HepG2 (cell line): ENCODE data around the gene CGREF1. TPM values are rescaled to one million over a fixed set of nuclear protein-coding genes. Genes with fewer than 3 reads are reported as not detected.

Experiments
- ATF7-NPFF ChIP-seq: sonication (generic); formaldehyde crosslinking; IDR thresholded peaks from 2 replicates; pipeline ENCODE4 v1.8.1; 2023; ENCODE audit warnings: mild to moderate bottlenecking, low read depth, missing genetic modification reagents, moderate library complexity
- ELF3 ChIP-seq: IDR thresholded peaks from 2 replicates; pipeline ENCODE4 v1.6.1; 2016; ENCODE audit warnings: missing genetic modification reagents, missing compliant biosample characterization
- ESRRA ChIP-seq: sonication (generic); formaldehyde crosslinking; IDR thresholded peaks from 2 replicates; pipeline ENCODE4 v1.5.1; 2020; ENCODE audit warnings: mild to moderate bottlenecking, low read depth, missing genetic modification reagents
- FOSL1 ChIP-seq: sonication (generic); formaldehyde crosslinking; IDR thresholded peaks from 2 replicates; pipeline ENCODE4 v1.9.0; 2021; ENCODE audit warnings: missing genetic modification reagents, borderline replicate concordance
- MLLT10 ChIP-seq: sonication (generic); formaldehyde crosslinking; IDR thresholded peaks from 2 replicates; pipeline ENCODE4 v1.4.0; 2020; ENCODE audit warnings: missing genetic modification reagents
- NFIC ChIP-seq: IDR thresholded peaks from 2 replicates; pipeline ENCODE4 v1.6.1; 2012; ENCODE audit warnings: mild to moderate bottlenecking, low read length, inconsistent platforms
- NPAS2 ChIP-seq: sonication (generic); formaldehyde crosslinking; IDR thresholded peaks from 2 replicates; pipeline ENCODE4 v1.8.0; 2022; ENCODE audit warnings: mild to moderate bottlenecking, missing genetic modification reagents, borderline replicate concordance
- RBFOX2 ChIP-seq: fragments of 200-400 bp; formaldehyde crosslinking; IDR thresholded peaks from 2 replicates; pipeline ENCODE4 v1.6.1; 2017; ENCODE audit warnings: low read depth, mild to moderate bottlenecking, low read length
- SSRP1 ChIP-seq: IDR thresholded peaks from 2 replicates; pipeline ENCODE4 v1.6.1; 2016; ENCODE audit warnings: control low read depth
- TOPORS ChIP-seq: sonication (generic); formaldehyde crosslinking; IDR thresholded peaks from 2 replicates; pipeline ENCODE4 v1.8.0; 2023; ENCODE audit warnings: mild to moderate bottlenecking, missing genetic modification reagents
- YEATS2 ChIP-seq: sonication (generic); formaldehyde crosslinking; IDR thresholded peaks from 2 replicates; pipeline ENCODE4 v1.4.0; 2020; ENCODE audit warnings: missing genetic modification reagents, borderline replicate concordance
- ZNF138 ChIP-seq: sonication (generic); formaldehyde crosslinking; IDR thresholded peaks from 2 replicates; pipeline ENCODE4 v1.5.0; 2020; ENCODE audit warnings: mild to moderate bottlenecking, low read depth, missing genetic modification reagents
- ZNF543 ChIP-seq: sonication (generic); formaldehyde crosslinking; IDR thresholded peaks from 2 replicates; pipeline ENCODE4 v1.4.0; 2020; ENCODE audit warnings: mild to moderate bottlenecking, missing genetic modification reagents
- ZNF768 ChIP-seq: sonication (generic); formaldehyde crosslinking; IDR thresholded peaks from 2 replicates; pipeline ENCODE4 v1.4.0; 2020; ENCODE audit warnings: missing genetic modification reagents
- ZNF782 ChIP-seq: sonication (generic); formaldehyde crosslinking; IDR thresholded peaks from 2 replicates; pipeline ENCODE4 v1.4.0; 2020; ENCODE audit warnings: missing genetic modification reagents, mild to moderate bottlenecking, borderline replicate concordance
- polyA plus RNA-seq, 8 experiments: library from polyadenylated mRNA; depleted of rRNA in 3 of 8; stranded (reverse) in 7 of 8; unstranded in 1 of 8; fragments of >200 nt; fragmentation: Illumina TruSeq in 4 of 8; extraction: Trizol in 4 of 8; gene quantifications; 2 replicates each; pipeline versions ENCODE4 v1.2.1 to v1.2.3, GENCODE V29; 2011 to 2016; ENCODE audit warnings: low read depth in 4 of 8, missing spikeins in 1 of 8, mixed read lengths in 1 of 8; ENCODE audit not compliant: insufficient read depth in 1 of 8
- total RNA-seq, 5 experiments: library from RNA; depleted of rRNA; stranded (reverse); fragments of >200 nt; fragmentation: Illumina TruSeq; extraction: Trizol; gene quantifications; 2 replicates each; pipeline ENCODE4 v1.2.3, GENCODE V29; 2016; ENCODE audit warnings: low read depth in 1 of 5
- TF ChIP-seq, protein P1 (sequence below): sonication (generic); formaldehyde crosslinking; IDR thresholded peaks from 2 replicates; pipeline ENCODE4 v1.4.0; 2020; ENCODE audit warnings: missing genetic modification reagents, borderline replicate concordance
- TF ChIP-seq, protein P2 (sequence below): IDR thresholded peaks from 2 replicates; pipeline ENCODE4 v1.6.1; 2016; ENCODE audit warnings: mild to moderate bottlenecking
- TF ChIP-seq, protein P3 (sequence below): IDR thresholded peaks from 2 replicates; pipeline ENCODE4 v1.6.1; 2016; ENCODE audit warnings: low read depth, missing genetic modification reagents, missing compliant biosample characterization

CGREF1 gene
- total and polyA plus RNA-seq, 2 of the 13 experiments (the other 11 are each of a cell fraction or from before 2014, with no cell fraction given) = 13.9 to 23.4 TPM

DNA sequence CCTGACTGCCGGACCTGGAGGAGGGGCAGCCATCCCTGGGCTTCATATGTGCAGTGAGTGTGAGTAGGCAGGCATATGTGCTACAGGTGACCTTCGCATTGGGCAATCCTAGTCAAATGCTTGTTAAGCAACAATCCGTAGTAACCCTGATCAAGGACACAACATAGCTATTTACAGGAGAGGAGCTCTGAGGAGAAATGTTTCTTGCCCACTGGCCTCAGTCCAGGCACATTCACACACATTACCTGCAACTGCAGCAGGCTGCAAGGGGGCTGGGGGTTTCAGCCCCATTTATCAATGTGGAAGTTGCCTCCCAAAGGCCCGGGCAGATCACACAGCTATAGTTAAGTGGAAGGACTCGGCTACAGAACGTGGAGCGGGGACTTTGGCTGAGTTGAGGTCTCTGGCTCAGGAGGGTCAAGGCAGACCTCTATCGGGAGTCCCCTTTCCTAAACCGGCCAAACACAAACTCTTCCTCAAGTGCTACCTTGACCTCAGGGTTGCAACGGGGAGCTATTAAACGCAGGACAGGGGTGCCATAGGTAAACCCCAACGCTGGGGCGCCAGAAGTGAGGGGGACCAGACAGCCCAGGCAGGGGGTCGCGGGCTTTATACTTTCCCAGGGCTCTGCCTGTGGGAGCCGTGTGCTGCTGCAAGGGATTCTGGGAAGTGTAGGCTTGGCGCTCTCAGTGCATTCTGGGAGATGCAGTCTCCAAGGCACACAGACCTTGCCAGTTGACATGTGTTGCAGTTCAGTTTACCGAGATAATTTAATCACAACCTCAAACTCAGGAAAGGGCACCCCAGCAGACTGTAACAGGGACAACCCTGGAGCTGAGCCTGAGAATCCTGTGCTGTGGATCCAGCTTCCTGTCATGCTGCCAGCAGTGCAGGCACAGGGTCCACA, 22.9 kb downstream of the CGREF1 start (continued):
- TF ChIP-seq, protein P1, sequence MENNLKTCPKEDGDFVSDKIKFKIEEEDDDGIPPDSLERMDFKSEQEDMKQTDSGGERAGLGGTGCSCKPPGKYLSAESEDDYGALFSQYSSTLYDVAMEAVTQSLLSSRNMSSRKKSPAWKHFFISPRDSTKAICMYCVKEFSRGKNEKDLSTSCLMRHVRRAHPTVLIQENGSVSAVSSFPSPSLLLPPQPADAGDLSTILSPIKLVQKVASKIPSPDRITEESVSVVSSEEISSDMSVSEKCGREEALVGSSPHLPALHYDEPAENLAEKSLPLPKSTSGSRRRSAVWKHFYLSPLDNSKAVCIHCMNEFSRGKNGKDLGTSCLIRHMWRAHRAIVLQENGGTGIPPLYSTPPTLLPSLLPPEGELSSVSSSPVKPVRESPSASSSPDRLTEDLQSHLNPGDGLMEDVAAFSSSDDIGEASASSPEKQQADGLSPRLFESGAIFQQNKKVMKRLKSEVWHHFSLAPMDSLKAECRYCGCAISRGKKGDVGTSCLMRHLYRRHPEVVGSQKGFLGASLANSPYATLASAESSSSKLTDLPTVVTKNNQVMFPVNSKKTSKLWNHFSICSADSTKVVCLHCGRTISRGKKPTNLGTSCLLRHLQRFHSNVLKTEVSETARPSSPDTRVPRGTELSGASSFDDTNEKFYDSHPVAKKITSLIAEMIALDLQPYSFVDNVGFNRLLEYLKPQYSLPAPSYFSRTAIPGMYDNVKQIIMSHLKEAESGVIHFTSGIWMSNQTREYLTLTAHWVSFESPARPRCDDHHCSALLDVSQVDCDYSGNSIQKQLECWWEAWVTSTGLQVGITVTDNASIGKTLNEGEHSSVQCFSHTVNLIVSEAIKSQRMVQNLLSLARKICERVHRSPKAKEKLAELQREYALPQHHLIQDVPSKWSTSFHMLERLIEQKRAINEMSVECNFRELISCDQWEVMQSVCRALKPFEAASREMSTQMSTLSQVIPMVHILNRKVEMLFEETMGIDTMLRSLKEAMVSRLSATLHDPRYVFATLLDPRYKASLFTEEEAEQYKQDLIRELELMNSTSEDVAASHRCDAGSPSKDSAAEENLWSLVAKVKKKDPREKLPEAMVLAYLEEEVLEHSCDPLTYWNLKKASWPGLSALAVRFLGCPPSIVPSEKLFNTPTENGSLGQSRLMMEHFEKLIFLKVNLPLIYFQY (CRISPR knock-in tag) = peak; percentile 92; the same call in 1 of the 2 replicates
- TF ChIP-seq ZNF543 (peak; percentile 53; the same call in 1 of the 2 replicates), NPAS2 (CRISPR knock-in tag) (no peak), ZNF768 (CRISPR knock-in tag) (no peak), TOPORS (CRISPR knock-in tag) (peak; percentile 93), FOSL1 (peak; percentile 46; the same call in 1 of the 2 replicates), NFIC (peak; percentile 73; the same call in 1 of the 2 replicates), ZNF138 (0 out of 2 replicates have a peak, but pooled peaks have one; percentile 30), MLLT10 (CRISPR knock-in tag) (no peak), YEATS2 (CRISPR knock-in tag) (0 out of 2 replicates have a peak, but pooled peaks have one; percentile 64), ZNF782 (CRISPR knock-in tag) (no peak), ELF3 (CRISPR knock-in tag) (peak; percentile 85), ATF7-NPFF (peak; percentile 79), SSRP1 (CRISPR knock-in tag) (peak; percentile 94; the same call in 1 of the 2 replicates), RBFOX2 (peak; percentile 60), ESRRA (CRISPR knock-in tag) (peak; percentile 97)
- TF ChIP-seq, protein P2, sequence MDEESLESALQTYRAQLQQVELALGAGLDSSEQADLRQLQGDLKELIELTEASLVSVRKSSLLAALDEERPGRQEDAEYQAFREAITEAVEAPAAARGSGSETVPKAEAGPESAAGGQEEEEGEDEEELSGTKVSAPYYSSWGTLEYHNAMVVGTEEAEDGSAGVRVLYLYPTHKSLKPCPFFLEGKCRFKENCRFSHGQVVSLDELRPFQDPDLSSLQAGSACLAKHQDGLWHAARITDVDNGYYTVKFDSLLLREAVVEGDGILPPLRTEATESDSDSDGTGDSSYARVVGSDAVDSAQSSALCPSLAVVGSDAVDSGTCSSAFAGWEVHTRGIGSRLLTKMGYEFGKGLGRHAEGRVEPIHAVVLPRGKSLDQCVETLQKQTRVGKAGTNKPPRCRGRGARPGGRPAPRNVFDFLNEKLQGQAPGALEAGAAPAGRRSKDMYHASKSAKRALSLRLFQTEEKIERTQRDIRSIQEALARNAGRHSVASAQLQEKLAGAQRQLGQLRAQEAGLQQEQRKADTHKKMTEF (CRISPR knock-in tag) = peak; percentile 88
- TF ChIP-seq, protein P3, sequence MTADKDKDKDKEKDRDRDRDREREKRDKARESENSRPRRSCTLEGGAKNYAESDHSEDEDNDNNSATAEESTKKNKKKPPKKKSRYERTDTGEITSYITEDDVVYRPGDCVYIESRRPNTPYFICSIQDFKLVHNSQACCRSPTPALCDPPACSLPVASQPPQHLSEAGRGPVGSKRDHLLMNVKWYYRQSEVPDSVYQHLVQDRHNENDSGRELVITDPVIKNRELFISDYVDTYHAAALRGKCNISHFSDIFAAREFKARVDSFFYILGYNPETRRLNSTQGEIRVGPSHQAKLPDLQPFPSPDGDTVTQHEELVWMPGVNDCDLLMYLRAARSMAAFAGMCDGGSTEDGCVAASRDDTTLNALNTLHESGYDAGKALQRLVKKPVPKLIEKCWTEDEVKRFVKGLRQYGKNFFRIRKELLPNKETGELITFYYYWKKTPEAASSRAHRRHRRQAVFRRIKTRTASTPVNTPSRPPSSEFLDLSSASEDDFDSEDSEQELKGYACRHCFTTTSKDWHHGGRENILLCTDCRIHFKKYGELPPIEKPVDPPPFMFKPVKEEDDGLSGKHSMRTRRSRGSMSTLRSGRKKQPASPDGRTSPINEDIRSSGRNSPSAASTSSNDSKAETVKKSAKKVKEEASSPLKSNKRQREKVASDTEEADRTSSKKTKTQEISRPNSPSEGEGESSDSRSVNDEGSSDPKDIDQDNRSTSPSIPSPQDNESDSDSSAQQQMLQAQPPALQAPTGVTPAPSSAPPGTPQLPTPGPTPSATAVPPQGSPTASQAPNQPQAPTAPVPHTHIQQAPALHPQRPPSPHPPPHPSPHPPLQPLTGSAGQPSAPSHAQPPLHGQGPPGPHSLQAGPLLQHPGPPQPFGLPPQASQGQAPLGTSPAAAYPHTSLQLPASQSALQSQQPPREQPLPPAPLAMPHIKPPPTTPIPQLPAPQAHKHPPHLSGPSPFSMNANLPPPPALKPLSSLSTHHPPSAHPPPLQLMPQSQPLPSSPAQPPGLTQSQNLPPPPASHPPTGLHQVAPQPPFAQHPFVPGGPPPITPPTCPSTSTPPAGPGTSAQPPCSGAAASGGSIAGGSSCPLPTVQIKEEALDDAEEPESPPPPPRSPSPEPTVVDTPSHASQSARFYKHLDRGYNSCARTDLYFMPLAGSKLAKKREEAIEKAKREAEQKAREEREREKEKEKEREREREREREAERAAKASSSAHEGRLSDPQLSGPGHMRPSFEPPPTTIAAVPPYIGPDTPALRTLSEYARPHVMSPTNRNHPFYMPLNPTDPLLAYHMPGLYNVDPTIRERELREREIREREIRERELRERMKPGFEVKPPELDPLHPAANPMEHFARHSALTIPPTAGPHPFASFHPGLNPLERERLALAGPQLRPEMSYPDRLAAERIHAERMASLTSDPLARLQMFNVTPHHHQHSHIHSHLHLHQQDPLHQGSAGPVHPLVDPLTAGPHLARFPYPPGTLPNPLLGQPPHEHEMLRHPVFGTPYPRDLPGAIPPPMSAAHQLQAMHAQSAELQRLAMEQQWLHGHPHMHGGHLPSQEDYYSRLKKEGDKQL (CRISPR knock-in tag) = peak; percentile 89
